ENCODE data around the gene GPD1L.

DNA sequence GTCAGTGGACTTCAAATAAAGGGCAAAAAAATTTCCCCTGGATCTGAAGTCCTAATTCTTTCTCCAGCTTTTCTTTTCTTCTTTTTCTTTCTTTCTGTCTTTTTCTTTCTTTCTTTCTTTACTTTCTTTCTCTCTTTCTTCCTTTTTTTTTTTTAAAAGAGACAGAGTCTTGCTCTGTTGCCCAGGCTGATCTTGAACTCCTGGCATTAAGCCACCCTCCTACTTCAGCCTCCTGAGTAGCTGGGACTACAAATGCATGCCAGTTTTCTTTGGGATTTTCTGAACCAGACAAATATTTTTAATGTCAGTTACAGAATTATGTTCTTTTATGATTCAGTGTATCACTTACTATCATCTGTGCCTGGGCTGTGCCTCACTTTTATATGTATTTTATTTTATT is 86.7 kb downstream of the GPD1L start:
- TF ChIP-seq, protein P1, sequence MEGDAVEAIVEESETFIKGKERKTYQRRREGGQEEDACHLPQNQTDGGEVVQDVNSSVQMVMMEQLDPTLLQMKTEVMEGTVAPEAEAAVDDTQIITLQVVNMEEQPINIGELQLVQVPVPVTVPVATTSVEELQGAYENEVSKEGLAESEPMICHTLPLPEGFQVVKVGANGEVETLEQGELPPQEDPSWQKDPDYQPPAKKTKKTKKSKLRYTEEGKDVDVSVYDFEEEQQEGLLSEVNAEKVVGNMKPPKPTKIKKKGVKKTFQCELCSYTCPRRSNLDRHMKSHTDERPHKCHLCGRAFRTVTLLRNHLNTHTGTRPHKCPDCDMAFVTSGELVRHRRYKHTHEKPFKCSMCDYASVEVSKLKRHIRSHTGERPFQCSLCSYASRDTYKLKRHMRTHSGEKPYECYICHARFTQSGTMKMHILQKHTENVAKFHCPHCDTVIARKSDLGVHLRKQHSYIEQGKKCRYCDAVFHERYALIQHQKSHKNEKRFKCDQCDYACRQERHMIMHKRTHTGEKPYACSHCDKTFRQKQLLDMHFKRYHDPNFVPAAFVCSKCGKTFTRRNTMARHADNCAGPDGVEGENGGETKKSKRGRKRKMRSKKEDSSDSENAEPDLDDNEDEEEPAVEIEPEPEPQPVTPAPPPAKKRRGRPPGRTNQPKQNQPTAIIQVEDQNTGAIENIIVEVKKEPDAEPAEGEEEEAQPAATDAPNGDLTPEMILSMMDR (conservative IDR thresholded peaks at IDR 0.05; ENCODE audit: low read length), result no peak
- TF ChIP-seq EZH2phosphoT487 (IDR thresholded peaks at IDR 0.05; ENCODE audit: borderline replicate concordance), result no peak
